A204.1 (cell line): ENCODE results near the gene RNF5.
"Not testable (repeated sequence)": the region's sequence is repeated elsewhere in the genome, so short reads cannot be mapped to it uniquely, and the experiment has no call there.

Source experiments
- FAIRE-seq: peaks from 2 replicates; lab custom pipeline; 2012; peaks lifted over from hg19 to GRCh38; lab: Jason Lieb, UNC

Gene RNF5

DNA sequence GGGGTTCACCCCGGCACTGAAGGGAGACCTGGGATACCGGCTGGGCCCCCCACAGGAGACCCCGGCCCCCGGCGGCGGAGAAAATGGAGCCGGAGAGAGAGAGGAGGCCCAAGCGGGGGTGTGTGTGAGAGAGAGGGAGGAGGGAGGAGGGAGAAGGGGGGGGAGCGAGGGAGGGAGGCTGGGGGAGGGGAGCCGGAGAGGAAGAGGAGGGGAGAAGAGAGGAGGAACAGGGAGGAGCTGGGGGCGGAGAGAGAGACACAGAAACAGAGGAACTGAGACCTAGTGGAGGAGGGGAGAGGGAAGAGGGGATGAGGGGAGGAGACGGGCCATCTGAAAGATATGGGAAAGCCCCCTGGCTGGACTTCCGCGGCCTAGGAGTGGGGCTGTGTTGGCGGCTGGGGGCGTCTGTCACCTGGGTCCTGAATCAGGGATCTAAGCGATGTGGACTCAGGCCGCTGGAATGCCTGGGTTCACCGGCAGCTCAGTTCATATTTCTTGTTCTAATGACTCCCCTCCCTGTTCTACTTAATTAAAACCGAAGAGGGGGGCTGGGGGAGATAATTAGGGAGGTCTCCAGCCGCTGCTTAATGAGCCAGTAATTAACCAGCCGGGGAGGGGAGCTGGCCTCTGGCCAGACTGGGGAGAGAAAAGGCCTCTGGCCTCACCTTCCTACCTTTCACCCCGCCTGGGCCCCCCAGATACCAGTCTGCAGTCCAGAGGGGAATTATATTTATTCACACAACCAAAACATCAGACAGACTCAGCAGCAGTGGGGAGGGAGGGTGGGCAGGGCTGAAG is 12.0 kb downstream of the RNF5 start, which contains the start of gene PBX2:
PBX2 (minus strand) TSS at position 149 of the 798 bp plus-strand sequence. CDS start 287 bp downstream, outside the sequence.
- no peak for FAIRE-seq

DNA sequence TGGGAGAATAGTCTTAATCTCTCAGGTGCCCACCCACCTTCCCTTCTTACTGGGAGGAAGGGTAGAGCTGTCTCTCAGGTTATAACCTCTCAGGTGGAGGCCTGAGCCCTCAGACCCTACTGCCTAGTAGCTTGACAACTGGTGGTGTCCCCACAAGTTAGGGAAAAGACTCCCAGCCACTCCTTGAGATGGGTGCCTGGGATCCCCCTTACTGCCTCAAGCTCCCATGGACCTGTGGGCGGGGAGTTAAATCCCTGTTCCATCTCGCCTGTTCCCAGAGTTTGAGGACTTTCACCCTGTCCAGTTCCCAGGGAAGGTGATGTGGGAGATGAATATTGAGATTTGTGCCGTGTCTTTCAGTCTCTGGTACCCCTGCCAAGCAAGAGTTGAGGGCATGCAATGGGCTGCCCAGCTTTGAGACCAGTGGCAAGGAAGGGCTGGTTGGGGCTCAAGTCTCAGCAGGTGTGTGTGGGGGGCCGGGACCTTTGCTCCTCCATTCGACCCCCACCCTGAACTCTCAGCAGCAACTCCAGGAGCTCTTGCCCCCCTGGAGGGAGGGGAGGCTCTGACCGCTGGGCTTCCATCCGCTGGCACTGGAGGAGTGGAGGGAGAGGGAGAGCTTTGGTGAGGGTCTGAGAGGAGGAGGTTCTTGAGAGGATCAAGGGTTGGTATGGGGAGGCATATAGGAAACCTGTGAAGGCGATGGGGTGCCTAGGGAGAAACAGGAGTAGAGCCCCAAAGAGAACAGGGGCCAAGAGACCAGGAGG is 12.9 kb downstream of the RNF5 start:
- no peak for FAIRE-seq

DNA sequence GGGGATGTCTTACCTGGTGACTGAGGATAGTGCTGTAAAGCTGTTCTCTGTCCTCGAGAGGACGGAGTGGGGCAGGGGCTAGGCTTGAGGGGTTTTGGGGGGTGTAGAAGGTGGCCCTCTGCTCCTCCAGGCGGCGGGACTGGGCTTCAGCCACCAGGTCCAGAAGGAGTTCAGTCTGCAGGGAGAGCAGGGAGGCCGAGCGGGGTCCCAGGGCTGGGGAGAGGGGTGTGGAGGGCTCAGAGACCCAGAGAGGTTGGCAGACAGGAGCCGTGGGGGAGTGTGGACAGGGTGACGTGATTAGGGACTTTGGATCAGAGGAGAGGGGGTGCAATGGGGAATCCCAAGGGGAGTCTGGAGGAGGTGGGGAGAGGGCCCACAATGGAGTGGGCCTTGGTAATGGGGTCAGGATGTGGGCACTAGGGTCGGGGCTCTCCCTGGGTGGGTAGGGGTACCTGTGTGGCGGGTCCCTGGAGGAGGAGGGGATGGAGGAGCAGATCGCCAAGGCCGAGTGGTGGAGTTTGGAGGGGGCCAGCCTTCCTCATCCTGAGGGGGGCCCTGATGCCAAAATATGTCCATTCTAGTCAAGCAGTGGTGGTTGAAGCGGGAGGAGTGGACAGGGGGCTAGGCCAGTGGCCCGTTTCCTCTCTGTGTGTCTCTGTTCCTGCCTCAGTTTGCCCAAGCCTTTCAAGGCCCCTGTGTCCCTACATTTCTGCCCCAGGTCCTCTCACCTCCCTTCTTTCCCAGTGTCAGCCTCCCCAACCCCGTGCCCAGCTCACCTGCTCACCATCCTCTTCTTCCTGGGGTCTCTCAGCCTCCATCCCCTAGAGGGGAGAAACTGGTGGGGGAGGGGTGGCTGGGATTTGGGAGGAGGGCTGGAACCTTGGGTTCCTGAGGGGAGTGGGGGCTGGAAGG is 13.7 kb downstream of the RNF5 start:
- FAIRE-seq: no peak

DNA sequence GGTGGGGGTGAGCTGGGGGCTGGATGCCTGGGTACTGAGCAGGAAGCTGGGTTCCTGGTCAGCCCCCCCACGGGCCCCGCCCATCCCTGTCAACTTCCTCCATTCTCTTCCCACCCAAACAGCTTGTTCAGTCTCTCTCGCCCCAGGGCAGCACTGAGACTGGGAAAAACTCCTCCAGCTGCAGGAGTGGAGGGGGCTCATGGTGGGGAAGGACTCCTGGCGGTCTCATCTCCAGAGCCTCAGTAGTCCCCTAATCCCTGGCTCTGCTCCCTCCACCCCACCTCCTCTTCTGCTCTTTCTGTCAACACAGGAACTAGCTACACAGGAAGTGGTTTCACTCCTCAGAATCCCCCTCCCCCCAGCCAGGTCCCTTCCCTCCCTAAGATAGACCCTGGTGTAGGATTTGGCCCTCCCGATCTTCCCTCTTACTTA is 14.4 kb downstream of the RNF5 start, which contains the start of gene GPSM3:
GPSM3 (minus strand) TSS at position 36 of the 432 bp plus-strand sequence. CDS start 130 bp downstream, outside the sequence.
- FAIRE-seq: no peak

DNA sequence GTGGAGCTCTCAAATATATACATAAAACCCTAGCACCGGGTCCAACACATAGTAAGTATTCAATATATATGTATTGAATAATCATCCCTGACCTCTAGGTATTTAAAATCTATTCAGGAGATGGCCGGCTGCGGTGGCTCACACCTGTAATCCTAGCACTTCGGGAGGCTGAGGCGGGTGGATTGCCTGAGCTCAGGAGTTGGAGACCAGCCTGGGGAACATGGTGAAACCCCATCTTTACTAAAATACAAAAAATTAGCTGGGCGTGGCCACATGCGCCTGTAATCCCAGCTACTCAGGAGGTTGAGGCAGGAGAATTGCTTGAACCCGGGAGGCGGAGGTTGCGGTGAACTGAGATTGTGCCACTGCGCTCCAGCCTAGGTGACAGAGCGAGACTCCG is 14.9 kb downstream of the RNF5 start:
- FAIRE-seq: not testable (repeated sequence)

DNA sequence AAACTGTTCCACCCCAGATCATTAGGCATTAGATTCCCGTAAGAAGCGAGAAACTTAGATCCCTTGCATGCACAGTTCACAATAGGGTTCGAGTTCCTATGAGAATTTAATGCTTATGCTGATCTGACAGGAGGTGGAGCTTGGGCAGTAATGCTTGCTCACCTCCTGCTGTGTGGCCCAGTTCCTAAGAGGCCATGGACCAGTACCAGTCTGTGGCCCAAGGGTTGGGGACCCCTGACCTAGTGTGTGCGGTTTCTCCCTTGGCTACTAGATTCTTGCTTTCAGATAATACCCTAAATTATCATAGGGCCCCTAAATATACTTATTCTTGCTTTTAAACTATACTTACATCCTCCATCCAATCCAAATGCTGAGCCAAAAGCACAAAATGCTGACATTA is 16.2 kb downstream of the RNF5 start:
- no peak for FAIRE-seq

DNA sequence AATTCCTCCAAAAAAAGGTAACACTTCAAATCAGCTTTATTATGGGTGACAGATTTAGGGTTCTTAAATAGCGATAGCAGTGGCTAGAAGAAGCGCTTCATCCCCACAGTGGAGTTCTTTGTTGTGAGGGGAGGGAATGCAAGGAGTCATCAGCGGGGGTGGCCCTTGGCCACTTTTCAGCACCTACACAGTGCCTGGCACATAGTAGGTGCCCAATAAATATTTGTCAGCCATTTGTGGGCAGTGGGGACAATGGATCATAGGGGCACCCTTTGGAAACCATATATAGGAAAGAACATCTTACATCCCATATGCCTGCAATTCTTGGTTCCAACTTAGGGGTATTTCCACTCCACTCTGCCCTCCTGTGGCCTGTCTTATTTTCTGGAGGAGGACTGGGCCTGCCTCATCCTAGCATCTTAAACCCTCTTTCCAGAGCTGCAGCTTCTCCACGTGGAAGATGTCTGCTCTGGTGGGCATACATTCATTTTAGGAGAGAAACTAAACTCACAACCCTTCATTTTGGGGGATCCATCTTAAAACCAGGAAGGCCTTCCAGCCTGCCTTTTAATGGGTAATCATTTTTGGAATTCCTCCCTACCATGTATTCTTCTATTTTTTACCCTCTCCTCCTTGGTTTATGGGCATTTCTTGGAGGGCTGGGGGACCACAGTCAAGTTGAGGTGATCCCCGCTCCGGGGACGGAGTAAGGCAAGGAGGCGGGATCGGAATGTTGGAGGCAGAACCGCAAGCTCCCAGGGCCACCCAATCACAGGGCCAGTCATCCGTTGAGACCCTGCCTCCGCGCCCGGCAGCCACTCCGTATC is 16.8 kb downstream of the RNF5 start:
- no peak for FAIRE-seq

DNA sequence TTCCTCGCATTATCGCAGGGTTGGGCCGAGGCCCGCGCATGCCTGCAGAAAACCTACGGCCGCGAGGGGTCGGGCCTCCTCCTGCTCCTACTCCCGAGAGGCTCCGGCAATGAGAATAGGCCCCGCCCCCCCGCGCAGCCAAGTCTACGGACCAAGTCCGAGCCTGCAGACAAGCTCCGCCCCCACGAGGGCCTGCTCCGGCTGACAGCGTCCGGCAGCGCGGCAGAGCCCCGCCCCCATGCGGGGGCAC is 17.4 kb downstream of the RNF5 start:
- FAIRE-seq: peak; percentile 97

DNA sequence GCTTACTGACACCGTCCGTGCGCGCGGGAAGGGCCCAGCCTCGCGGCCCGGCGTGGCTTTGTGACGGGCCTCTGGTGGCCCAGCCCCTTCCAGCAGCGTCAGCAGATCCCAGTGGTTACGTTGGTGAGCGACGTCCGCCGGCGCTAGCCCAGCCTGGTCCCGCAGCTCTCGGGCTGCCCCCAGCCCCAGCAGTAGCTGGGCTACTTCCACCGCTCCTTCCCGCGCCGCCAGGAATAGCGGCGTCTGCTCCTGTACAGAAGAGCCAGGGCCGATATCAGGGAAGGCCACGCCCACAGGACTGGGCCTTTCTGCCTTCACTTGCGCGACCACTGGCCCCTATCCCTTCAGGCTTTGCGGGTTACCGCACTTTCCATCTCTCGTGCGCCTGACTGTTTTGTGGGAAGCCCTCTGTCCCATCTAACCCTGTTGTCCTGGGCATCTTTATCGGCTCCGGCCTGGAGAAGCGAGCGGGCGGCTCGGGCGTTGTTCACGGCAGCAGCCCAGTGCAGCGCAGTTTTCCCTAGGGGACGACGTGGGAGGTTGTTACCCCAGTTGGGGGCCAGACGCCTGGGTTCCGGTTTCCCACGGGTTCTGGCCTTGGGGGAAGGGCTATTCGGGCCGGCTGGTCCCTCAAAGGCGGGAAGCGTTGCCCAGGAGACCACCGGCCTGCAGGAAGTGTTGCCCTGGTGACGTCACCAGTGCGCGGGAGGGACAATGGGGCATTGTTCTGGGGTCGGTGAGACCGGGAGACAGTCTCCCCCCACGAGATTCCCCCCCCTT is 17.9 kb downstream of the RNF5 start:
- FAIRE-seq: no peak

DNA sequence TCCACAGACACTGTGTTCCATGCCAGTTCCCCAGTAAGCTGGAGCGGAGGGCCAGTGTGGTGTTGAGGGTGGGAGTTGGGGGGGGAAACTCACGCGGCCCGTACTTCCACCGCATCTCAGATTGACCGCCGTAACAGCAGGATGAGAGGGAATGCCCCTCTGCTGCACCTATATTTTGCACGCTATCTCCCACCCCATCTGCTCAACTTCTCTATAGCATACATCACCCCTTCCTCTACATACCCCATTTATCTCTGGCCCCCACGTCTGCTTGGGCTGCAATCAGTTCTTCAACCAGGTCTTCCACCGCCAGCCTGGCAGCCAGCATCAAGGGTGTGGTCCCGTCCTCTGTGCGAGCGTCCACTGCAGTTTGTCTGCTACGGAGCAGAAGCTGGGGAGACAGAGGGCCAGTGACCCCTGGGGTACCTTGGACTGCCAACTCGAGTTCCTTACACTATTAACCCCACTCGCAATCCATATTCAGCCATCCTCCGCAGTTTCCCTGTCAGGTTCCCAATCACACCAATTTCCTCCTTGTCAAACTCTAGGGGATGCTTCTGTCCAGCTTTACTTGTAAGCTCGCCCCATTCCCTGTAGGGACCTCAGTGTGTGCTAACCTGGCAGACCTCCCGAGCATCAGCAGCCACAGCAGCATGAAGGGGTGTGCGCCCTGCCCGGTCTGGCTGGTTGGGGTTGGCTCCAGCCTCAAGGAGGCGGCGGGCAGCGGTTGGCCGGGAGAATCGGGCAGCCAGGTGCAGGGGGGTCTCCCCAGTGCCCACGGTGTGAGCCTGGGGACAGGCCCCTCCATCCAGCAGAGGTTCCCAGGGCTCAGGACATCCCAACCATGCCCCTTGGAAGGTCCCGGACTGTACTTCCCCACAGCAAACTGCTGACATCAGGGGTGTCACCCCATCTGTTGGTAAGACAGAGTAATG is 18.7 kb downstream of the RNF5 start:
- no peak for FAIRE-seq

DNA sequence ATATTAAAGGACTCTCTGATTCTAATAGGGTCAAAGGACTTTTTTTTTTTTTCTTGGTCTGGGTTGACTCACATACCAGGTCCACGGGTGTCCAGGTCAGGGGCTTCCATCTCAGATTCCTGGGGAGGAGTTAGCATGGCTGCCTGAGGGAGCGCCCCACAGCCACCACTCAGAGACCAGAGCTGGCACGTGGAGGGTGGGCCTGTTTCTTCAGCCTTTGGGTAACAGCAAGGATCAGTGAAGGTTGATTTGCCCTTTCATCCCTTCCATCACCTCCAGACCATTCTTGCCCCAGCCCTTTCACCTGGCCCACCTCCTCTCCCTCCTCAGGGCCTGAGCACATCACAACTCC is 20.1 kb downstream of the RNF5 start:
- FAIRE-seq: no peak

DNA sequence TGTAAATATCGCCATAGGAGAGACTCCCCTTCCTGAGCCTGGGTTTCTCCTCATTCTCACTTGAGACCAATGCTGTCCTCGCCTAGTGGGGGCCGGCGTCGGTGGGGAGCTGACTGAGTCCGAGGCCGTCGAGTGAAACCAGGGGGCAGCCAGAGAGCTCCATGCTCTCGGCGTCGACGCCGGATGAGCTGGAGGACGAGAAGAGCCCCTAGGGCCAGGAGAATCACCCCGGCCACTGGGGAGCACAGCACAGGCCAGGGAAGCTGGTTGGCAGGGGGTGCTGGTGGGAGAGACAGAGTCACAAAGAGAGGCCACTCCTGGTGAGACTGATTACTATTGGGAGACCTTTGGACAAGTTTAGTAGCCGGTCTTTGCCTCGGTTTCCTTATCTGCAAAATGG is 20.7 kb downstream of the RNF5 start:
- FAIRE-seq: no peak

DNA sequence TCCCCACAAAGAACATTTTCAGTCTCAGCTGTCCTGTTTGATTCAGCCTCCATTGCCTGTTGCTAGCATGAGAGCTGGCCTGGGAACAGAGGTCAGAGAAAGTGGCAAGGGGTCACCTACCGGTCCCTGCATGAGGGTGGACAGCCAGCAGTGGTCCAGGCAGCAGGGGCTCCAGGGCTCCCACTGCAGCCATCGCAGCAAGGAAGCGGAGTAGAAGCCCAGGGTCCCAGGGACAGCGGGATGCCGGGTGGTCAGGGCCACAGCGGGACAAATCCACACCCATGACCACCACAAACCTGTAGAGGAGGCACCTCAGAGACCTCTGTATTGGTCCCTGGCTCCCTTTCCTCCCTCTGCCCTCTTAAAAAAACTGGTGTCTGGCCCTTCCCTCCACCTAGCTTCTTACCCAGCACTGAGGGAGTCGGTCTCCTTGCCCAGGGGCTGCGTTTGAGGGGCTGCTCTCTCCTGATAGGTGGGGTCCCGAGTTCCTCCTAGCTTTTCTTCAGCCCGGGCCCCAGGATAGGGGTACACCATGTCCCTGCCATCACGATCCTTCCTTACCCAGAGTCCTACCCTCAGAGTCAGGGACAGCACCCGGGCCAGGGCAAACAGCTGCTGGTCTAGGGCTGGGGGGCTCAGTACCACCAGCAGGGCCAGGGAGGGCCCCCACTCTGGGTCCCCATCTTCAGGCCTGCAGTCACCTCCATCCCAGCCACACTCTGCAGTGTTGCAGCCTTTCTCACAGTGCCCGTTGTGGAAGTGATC is 22.7 kb downstream of the RNF5 start:
- FAIRE-seq: no peak

DNA sequence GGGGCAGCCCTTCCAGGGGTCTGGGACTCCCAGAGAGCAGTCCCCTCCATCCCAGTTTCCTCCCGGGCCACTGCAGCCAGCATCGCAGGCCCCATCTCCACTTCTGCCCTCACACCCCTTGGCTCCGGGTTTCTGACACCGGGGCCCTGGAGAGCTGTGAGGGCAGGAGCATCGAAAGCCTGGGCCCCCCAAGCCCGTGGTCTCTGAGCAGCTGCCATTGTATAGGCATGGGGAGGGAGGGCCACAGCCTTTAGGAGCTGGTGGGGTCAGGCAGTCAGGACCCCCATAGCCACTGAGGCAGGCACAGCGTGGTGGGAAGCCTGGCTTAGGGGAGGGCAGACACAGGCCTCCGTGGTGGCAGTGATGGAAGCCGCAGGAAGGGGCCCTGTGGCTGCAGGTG is 24.0 kb downstream of the RNF5 start:
- FAIRE-seq: no peak

DNA sequence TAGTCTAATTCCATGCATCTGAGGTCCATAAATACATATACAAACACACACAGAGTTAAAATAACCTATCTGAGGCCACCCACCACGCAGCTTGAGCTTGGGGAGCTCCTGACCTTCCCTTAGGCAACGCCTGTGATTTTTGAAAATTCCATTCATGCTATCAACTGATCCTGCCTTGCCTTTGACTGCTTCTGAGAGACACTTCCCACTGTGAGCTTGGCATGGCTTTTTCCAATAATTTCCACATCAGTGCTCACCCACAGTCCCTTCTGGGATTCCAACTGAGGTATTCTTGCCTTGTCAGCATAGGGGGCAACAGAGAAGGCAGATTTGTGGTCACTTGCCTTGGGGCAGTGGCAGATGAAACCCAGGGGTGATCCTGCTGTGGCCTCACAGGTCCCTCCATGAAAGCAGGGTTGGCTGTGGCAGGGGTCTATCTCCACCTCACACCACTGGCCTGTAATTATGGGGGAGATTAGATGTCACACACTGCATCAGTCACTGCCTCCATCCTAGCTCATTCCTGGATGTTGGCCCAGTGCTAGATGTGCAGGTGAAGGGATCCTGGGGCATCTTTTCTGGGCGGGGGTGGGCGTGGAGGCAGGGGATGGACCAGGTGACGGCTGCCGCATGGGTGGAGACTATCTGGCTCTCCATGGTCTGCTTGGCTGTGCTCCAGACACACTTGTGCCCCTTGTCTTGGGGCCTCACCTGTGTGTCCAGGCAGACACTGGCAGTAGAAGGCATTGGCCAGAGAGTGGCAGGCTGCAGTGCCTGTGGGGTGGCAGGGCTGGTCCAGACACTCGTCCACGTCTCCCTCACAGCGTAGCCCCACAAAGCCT is 25.4 kb downstream of the RNF5 start:
- no peak for FAIRE-seq

DNA sequence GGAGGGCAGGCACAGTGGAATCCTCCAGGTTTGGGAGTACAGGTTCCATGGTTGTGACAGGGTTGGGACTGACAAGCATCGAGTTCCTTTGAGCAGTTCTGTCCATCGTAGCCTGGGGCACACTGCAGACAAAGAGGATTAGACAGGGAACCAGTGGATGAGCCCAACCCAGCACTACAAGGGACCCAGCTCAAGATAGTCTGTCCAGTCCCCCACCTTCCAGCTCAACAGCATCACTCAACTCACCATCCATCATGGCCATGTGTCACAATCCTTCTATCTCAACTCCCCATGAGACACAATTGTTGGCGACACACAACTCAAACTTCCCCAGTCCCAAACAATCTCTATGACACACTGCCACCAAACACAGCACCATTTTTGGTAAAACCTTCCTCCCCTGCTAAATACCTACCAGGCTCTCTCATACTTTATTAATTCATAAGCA is 26.1 kb downstream of the RNF5 start:
- FAIRE-seq: no peak

DNA sequence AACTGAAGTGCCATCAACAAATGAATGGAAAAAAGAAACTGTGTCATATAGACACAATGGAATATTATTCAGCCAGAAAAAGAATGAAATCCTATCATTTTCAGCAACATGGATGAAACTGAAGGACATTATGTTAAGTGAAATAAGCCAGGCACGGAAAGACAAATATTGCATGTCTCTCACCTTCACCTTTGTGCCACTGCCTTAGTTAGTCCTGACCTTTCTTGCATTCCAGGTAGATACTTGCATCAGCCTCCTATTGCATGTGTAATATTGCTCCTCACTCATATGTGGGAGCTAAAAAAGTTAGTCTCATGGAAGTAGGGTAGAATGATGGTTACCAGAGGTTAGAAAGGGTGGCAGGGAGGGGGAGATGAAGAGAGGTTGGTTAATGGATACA is 30.8 kb downstream of the RNF5 start:
- no peak for FAIRE-seq

DNA sequence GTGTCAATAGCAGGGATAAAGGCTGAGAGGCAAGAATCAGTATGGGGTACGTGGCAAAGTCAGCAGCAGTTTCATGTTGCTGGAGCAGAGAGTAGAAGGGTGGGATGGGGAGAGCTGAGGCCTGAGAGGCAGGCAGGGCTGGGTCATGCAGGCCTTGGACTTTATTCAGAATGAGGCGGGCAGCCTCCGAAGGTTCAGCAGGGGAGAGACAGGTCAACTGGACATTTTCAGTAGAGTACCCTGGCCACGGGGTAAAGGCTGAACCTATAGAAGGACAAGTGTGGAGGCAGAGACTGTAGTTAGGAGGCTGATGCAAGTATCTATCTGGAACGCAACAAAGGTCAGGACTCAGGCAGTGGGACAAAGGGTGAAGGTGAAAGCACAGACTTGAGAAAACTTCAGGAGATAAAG is 32.0 kb downstream of the RNF5 start:
- no peak for FAIRE-seq
